AG09309 (cell line): ENCODE measurements around the gene NUDT4.
"Not testable (repeated sequence)": the region's sequence is repeated elsewhere in the genome, so short reads cannot be mapped to it uniquely, and the experiment has no call there.

Experiments
- DNase-seq: peaks from one replicate; pipeline ENCODE4 v3.0.0-alpha.2; 2010; ENCODE audit warnings: low read depth
- H3K4me3 ChIP-seq: 2 replicates; pipeline ENCODE4 v1.5.1; 2011; ENCODE audit warnings: mild to moderate bottlenecking, low read depth, low read length, moderate library complexity; ENCODE audit not compliant: control insufficient read depth
- TF ChIP-seq, protein P1 (sequence below): IDR thresholded peaks from 2 replicates; pipeline ENCODE4 v1.5.1; 2011; ENCODE audit warnings: mild to moderate bottlenecking, low read depth, low read length, inconsistent platforms; ENCODE audit not compliant: insufficient read depth, control insufficient read depth; ENCODE audit errors: missing control alignments

Gene NUDT4

DNA sequence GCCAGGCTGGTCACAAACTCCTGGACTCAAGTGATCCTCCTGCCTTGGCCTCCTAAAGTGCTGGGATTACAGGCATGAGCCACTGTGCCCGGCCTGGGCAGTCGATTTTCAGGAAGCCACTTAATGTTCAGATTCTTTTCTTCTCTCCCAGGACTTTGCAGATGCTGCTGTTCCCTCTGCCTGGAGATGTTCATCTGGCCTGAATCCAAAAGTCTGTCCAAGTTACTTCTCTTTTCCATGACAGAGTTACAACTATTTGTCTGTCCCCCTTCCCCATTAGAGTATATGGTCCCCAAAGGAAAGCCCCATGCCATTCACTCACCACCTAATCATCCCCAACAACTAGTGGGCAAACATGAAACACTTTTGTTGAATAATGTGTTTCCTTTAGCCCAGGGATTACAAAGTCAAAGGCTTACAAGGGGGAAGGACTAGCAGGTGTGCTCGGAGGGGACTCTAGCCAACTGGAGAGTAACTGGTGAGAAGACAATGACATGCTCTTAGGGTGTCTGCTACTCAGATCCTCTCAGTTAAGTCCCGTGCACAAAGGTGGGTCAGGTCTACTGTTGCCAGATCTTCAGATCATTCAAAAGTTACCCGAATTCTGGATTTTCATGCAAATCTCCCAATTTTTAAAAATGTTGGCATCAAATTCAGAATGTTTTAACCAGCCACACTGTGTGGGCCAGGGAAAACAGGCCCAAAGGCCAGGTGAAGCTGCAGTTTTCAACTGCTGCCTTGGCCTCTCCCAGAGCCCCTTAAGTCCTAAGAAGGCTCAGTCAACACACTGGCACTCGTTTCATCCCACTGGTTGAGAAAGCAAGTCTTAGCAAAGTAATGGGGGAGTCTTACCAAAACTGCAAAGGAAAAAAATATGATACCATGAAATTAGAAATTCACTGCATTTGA, 29.6 kb downstream of the NUDT4 start:
- no peak overlapping the region for H3K4me3 ChIP-seq
- TF ChIP-seq, protein P1, sequence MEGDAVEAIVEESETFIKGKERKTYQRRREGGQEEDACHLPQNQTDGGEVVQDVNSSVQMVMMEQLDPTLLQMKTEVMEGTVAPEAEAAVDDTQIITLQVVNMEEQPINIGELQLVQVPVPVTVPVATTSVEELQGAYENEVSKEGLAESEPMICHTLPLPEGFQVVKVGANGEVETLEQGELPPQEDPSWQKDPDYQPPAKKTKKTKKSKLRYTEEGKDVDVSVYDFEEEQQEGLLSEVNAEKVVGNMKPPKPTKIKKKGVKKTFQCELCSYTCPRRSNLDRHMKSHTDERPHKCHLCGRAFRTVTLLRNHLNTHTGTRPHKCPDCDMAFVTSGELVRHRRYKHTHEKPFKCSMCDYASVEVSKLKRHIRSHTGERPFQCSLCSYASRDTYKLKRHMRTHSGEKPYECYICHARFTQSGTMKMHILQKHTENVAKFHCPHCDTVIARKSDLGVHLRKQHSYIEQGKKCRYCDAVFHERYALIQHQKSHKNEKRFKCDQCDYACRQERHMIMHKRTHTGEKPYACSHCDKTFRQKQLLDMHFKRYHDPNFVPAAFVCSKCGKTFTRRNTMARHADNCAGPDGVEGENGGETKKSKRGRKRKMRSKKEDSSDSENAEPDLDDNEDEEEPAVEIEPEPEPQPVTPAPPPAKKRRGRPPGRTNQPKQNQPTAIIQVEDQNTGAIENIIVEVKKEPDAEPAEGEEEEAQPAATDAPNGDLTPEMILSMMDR: no peak
- no peak for DNase-seq

DNA sequence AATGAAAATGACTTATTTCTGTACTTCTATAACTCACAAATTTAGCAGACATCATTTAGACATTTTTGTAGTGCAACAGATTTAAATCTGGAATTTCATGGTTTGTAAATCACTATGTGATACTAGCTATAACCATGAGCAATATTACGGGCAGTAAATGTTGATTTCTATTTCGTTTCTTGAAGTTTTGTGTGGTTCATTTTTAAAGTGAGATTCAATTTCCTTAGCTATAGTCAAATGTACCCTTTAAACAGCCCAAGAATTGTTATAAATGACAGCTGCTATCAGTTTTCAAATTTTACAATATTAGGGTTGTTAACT, 30.2 kb downstream of the NUDT4 start:
- no peak overlapping the region for H3K4me3 ChIP-seq
- no peak for DNase-seq
- TF ChIP-seq, protein P1: no peak

DNA sequence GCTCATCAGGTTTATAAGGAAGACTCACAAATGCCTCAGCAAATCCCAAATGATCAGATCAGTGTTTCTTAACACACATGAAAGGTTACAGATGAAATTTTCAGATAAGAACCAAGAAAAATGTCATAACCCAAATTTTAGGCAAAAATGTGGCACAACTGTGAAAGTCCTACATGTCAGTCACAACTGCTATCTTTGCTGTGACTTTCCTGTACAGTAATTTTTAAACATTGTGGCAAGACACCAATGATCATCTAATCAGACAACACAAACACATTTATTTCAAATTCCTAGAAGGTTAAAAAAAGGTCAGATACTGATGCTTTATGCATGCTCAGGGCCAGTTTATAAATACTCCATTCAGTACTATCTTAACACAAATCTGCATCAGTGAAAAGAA, 31.1 kb downstream of the NUDT4 start:
- TF ChIP-seq, protein P1: no peak
- no peak overlapping the region for H3K4me3 ChIP-seq
- no peak for DNase-seq

DNA sequence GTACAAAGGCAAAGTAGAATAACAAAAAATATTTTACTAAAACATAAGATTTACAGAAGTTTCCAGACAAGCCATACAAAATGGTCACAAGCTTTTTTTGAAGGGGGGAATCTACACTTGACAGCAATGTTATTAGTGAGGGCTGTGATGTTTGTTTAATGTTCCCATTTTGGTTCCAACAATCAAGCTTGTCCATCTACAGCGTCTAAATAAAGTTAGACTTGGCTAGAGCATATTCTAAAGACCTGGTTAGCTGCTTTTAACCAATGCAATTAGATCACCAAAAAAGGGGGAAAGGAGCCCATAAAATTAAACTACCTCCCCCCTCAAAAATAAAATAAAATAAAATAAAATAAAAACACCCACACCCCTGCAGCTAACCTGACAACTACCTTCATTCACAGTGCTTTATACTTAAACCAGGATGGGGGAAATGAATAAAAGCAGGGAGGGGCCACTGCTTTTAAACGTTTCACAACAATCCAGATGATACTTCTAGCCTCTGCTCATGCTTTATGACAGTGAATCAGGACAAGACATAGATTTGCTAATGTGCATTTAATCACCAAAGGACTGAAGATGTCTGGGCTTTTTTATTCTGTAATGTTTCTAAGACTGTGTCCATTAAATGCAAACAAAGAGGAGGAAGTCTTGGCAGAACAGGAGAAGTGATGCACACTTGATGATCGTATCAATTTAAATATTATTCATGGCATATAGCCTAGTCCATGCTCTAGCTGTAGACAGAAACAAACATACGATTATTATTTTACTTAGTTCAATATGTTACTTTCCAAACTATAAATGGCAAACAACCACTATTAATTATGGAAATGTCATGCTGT, 31.8 kb downstream of the NUDT4 start:
- not testable (repeated sequence) for DNase-seq

GRCh38 chr12:93411060-93411459, 33.3 kb downstream of the NUDT4 start:
- not testable (repeated sequence) for H3K4me3 ChIP-seq, DNase-seq

More for the DNA sequence above, 31.8 kb downstream of the NUDT4 start:
- not testable (repeated sequence) for H3K4me3 ChIP-seq

GRCh38 chr12:93412396-93412795, 34.7 kb downstream of the NUDT4 start:
- not testable (repeated sequence) for DNase-seq, H3K4me3 ChIP-seq

DNA sequence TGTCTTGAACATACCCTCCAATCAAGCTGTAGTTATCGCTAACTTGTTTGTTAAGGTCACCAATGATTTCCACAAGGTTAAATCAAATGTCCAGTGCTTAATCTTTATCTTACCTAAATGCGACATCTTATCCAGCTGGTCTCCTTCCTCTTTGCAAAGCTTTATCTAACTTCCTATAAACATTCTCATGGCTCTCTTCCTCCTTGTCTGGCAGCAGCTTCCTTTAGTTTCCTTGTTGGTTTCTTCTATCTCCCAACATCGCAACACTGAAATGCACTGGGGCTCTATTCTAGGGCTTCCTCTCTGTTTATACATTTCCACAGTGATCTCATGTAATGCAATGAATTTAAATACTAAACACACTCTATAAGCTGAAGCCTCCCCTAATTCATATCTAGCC, 35.3 kb downstream of the NUDT4 start:
- H3K4me3 ChIP-seq: no peak overlapping the region
- DNase-seq: no peak
- TF ChIP-seq, protein P1: no peak

- TF ChIP-seq, protein P1: no peak
- DNase-seq: no peak
- no peak overlapping the region for H3K4me3 ChIP-seq
Observed at GRCh38 chr12:93415723-93416464, 38.2 kb downstream of the NUDT4 start.
